ENCODE measurements around the gene CEP104.
"Not testable (repeated sequence)": the region's sequence is repeated elsewhere in the genome, so short reads cannot be mapped to it uniquely, and the experiment has no call there.

CEP104 gene

GRCh38 chr1:3807769-3808168 is 49.2 kb downstream of the CEP104 start:
- TF ChIP-seq CTCF (conservative IDR thresholded peaks at IDR 0.05) (no peak), ZFX (IDR thresholded peaks at IDR 0.05) (no peak)
- no peak overlapping the region for H3K27ac ChIP-seq

GRCh38 chr1:3805038-3805437 is 52.0 kb downstream of the CEP104 start:
- no peak for TF ChIP-seq CTCF (conservative IDR thresholded peaks at IDR 0.05)
- no peak for TF ChIP-seq ZFX (IDR thresholded peaks at IDR 0.05)
- H3K27ac ChIP-seq: no peak overlapping the region

- H3K27ac ChIP-seq: not testable (repeated sequence)
Measured at GRCh38 chr1:3804627-3804944, 52.4 kb downstream of the CEP104 start.

GRCh38 chr1:3803905-3804626 is 52.9 kb downstream of the CEP104 start:
- TF ChIP-seq CTCF (conservative IDR thresholded peaks at IDR 0.05) (no peak), ZFX (IDR thresholded peaks at IDR 0.05) (no peak)
- H3K27ac ChIP-seq: no peak overlapping the region

GRCh38 chr1:3800795-3801194 is 56.2 kb downstream of the CEP104 start:
- not testable (repeated sequence) for H3K27ac ChIP-seq

GRCh38 chr1:3799976-3800685 is 56.9 kb downstream of the CEP104 start:
- H3K27ac ChIP-seq: no peak overlapping the region
- no peak for TF ChIP-seq ZFX (IDR thresholded peaks at IDR 0.05)
- TF ChIP-seq CTCF (conservative IDR thresholded peaks at IDR 0.05): no peak

GRCh38 chr1:3796215-3797061 is 60.6 kb downstream of the CEP104 start, which contains the start of gene LRRC47:
LRRC47 (minus strand) TSS chr1:3796498; CDS start chr1:3796476, 22 bp downstream.
- H3K27ac ChIP-seq: peak within 1 kb of the TSS; percentile 88
- TF ChIP-seq ZFX (IDR thresholded peaks at IDR 0.05) (peak; percentile 100), CTCF (conservative IDR thresholded peaks at IDR 0.05) (no peak)

Measured in C4-2B (cell line).